ENCODE measurements around the gene FAM184B. TPM values are rescaled to one million over a fixed set of nuclear protein-coding genes. Genes with fewer than 3 reads are reported as not detected.

FAM184B gene
- total RNA-seq, 2 donors from 2014 or later: 0.19 to 0.94 TPM

DNA sequence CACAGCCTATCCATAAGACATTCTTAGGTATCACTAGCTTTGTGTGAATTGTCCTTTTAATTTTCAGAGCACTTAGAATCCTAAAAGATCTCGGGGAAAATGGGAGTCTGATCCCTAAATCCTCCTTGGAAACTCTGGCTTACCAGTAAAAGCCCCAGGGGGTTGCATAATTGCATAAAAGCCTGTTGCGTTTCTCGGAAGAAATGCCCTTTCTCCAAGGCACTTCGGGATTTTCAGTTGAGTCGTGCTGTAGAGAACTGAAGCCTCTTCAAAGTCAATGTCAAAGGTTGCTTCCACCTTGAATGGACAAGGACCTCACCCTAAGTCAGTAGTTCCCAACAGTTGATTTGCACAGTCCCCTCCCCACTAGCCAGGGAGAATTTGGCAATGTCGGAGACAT lies 20.8 kb downstream of the FAM184B start:
- H3K36me3 ChIP-seq: no peaks in the 10 kb centered on the region
- H3K9me3 ChIP-seq: no peaks in the 10 kb centered on the region
- no peaks in the 10 kb centered on the region for H3K27me3 ChIP-seq
- H3K4me1 ChIP-seq: no peaks in the 10 kb centered on the region
- no peak for DNase-seq
- H3K9ac ChIP-seq (ENCODE audit: low read depth in 2 of 2, low read length in 2 of 2): no peak overlapping the region
- intact Hi-C loops (cut with DNase I): no loop called here
- H3K4me3 ChIP-seq: no peak overlapping the region
- no peak overlapping the region for H3K27ac ChIP-seq
- TF ChIP-seq, protein P1, sequence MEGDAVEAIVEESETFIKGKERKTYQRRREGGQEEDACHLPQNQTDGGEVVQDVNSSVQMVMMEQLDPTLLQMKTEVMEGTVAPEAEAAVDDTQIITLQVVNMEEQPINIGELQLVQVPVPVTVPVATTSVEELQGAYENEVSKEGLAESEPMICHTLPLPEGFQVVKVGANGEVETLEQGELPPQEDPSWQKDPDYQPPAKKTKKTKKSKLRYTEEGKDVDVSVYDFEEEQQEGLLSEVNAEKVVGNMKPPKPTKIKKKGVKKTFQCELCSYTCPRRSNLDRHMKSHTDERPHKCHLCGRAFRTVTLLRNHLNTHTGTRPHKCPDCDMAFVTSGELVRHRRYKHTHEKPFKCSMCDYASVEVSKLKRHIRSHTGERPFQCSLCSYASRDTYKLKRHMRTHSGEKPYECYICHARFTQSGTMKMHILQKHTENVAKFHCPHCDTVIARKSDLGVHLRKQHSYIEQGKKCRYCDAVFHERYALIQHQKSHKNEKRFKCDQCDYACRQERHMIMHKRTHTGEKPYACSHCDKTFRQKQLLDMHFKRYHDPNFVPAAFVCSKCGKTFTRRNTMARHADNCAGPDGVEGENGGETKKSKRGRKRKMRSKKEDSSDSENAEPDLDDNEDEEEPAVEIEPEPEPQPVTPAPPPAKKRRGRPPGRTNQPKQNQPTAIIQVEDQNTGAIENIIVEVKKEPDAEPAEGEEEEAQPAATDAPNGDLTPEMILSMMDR (IDR thresholded peaks at IDR 0.05): no peak

DNA sequence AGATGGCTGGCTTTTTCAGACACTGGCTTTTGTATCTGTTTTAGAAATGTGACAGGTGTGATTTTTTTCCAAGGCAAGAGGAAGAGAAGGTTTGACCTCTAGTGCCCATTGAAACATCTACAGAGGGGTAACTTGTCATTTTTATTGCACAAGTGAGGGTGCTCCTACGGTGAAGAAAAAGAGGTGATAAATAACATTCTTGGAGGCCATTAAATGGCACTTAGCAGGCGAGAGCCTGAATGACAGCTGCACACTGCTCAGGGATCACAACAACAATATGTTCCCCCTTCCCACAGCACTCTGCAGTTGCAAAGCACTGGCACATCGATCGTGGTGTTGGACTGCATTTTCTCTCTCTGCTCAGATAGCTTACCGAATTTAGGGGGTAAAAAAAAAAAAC lies 22.9 kb downstream of the FAM184B start:
- no peaks in the 10 kb centered on the region for H3K36me3 ChIP-seq
- no peaks in the 10 kb centered on the region for H3K9me3 ChIP-seq
- TF ChIP-seq, protein P1 (IDR thresholded peaks at IDR 0.05): no peak
- intact Hi-C loops (cut with DNase I): no loop called here
- DNase-seq: no peak
- no peak overlapping the region for H3K9ac ChIP-seq (ENCODE audit: low read depth in 2 of 2, low read length in 2 of 2)
- no peak overlapping the region for H3K27ac ChIP-seq
- H3K27me3 ChIP-seq: no peaks in the 10 kb centered on the region
- no peak overlapping the region for H3K4me3 ChIP-seq
- no peaks in the 10 kb centered on the region for H3K4me1 ChIP-seq

DNA sequence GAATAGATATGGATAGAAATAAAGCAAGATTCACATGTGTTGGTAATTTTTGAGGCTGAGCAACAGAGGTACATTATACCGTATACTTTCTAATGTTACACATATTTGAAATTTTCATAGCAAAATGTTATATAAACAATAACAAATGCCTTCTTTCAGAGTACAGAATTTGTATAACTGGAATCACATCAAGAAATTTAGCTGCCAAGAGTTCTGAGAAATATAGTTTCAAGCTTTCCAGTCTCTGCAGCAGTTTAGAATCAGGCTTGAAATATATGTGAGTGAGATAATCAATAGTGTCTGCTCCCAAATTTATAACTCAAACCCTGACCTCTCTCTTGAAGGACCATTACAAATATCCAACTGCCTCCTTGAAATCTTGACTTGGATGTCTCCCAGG lies 23.8 kb downstream of the FAM184B start:
- Histone ChIP-seq H3K36me3 (no peaks in the 10 kb centered on the region), H3K9me3 (no peaks in the 10 kb centered on the region), H3K4me1 (no peaks in the 10 kb centered on the region), H3K9ac (ENCODE audit: low read depth in 2 of 2, low read length in 2 of 2) (no peak overlapping the region), H3K27ac (no peak overlapping the region), H3K27me3 (no peaks in the 10 kb centered on the region), H3K4me3 (no peak overlapping the region)
- TF ChIP-seq, protein P1 (IDR thresholded peaks at IDR 0.05): no peak
- no peak for DNase-seq
- intact Hi-C loops (cut with DNase I): no loop called here

DNA sequence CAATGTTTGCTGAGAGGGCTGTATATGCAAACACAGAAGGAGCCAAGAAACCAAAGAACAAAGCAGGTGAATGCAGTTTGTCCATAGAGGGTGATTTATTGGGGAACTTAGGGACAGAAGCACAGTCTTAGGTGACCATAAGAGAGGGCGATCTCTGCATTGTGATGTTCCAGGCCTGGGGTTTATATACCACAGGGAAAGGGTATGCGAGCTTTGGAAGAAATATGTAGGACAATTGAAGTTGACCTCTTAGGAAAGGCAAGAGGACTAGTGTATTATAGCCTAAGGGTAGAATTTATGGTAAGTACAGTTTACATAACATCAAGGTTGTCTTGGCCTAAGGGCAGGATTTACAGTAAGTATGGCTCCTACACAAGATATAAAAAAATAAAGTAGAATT lies 27.8 kb downstream of the FAM184B start:
- Histone ChIP-seq H3K27me3 (no peaks in the 10 kb centered on the region), H3K9me3 (no peaks in the 10 kb centered on the region), H3K36me3 (no peaks in the 10 kb centered on the region), H3K4me3 (no peak overlapping the region), H3K27ac (no peak overlapping the region), H3K9ac (ENCODE audit: low read depth in 2 of 2, low read length in 2 of 2) (no peak overlapping the region), H3K4me1 (no peaks in the 10 kb centered on the region)
- no peak for DNase-seq
- intact Hi-C loops (cut with DNase I): no loop called here
- TF ChIP-seq, protein P1 (IDR thresholded peaks at IDR 0.05): no peak

DNA sequence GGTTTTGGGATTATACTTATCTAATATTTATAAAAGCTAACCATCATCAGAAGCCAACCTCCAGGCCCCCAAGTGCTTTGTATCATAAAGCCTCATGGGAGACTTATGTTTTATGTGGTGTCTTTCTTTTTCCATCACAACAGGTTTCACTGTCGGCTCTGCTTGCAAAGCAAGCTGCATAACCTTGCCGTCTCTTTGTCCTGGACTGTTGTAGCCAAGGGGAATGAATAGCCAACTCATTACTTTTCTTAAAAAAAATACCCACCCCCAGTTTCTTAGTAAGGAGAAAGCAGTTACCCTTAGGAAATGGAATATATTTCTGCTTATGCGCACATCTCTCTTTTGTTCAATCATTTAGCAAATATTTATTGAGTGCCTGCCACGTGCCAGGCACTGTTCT lies 40.7 kb downstream of the FAM184B start:
- H3K9ac ChIP-seq (ENCODE audit: low read depth in 2 of 2, low read length in 2 of 2): no peak overlapping the region
- DNase-seq: no peak
- no peaks in the 10 kb centered on the region for H3K27me3 ChIP-seq
- H3K36me3 ChIP-seq: no peaks in the 10 kb centered on the region
- no peaks in the 10 kb centered on the region for H3K9me3 ChIP-seq
- no peaks in the 10 kb centered on the region for H3K4me1 ChIP-seq
- intact Hi-C loops (cut with DNase I): no loop called here
- no peak overlapping the region for H3K27ac ChIP-seq
- TF ChIP-seq, protein P1 (IDR thresholded peaks at IDR 0.05): no peak
- no peak overlapping the region for H3K4me3 ChIP-seq

DNA sequence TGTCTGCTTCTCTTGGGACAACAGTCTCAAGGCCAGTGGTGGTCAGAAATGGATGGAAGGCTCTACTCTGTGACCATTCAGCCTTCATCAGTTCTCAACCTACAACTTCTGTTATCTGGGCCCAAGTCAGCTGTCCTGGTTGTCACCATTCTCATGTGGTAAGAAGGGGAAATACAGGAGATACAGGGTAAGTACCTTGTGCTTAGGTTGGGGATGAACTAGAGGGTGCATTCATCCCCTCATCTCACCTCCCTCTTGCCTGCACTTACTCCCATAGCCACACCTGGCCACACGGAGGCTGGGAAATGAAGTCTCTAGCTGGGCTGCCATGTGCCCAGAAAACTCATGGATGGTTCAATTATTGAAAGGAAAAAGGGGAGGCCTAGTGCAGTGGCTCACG lies 44.9 kb downstream of the FAM184B start:
- no peak overlapping the region for H3K27ac ChIP-seq
- no peaks in the 10 kb centered on the region for H3K9me3 ChIP-seq
- H3K36me3 ChIP-seq: no peaks in the 10 kb centered on the region
- H3K4me3 ChIP-seq: no peak overlapping the region
- intact Hi-C loops (cut with DNase I): no loop called here
- TF ChIP-seq, protein P1 (IDR thresholded peaks at IDR 0.05): no peak
- H3K9ac ChIP-seq (ENCODE audit: low read depth in 2 of 2, low read length in 2 of 2): no peak overlapping the region
- no peaks in the 10 kb centered on the region for H3K4me1 ChIP-seq
- no peak for DNase-seq
- H3K27me3 ChIP-seq: no peaks in the 10 kb centered on the region
